SK-N-SH (cell line): Measurements from ENCODE around the gene SPSB1. TPM values are rescaled to one million over a fixed set of nuclear protein-coding genes. Genes with fewer than 3 reads are reported as not detected.

Experiments used
- CTCF ChIA-PET: fragments of 300-600, 350-600 bp; formaldehyde crosslinking; extraction: SDS; loops from one replicate; lab custom pipeline; 2021; lab: Yijun Ruan, JAX
- POLR2A ChIA-PET: fragments of 350-600 bp; sonication (Branson Sonifier 250); formaldehyde crosslinking; extraction: SDS; loops from one replicate; lab custom pipeline; 2020; ENCODE audit warnings: antibody characterized with exemption, inconsistent platforms; lab: Yijun Ruan, JAX
- DNase-seq: peaks from one replicate; pipeline ENCODE4 v3.0.0; 2012
- H2AFZ ChIP-seq: fragments of 200-600 bp; sonication (generic); 2 replicates; pipeline ENCODE4 v1.8.1; 2016; ENCODE audit warnings: antibody characterized with exemption, mild to moderate bottlenecking, low read depth
- H3F3A ChIP-seq: fragments of 200-600 bp; sonication (generic); replicated peaks from 2 replicates; pipeline ENCODE3; 2016; ENCODE audit warnings: antibody characterized with exemption, mild to moderate bottlenecking; ENCODE audit not compliant: insufficient read depth
- H3K27ac ChIP-seq, 2 experiments: fragments of 200-500 bp in 1 of 2; fragments of 200-600 bp in 1 of 2; sonication (Bioruptor generic) in 1 of 2; sonication (generic), shearing (Covaris generic) in 1 of 2; 2 replicates each; pipeline versions ENCODE4 v1.5.1 to v1.6.1; 2014 to 2016; ENCODE audit warnings: low read depth in 2 of 2, inconsistent platforms in 1 of 2, low read length in 1 of 2, mild to moderate bottlenecking in 1 of 2, mixed read lengths in 1 of 2
- H3K27me3 ChIP-seq: fragments of 200-600 bp; sonication (generic), shearing (Covaris generic); 2 replicates; pipeline ENCODE4 v1.6.1; 2016; ENCODE audit warnings: mixed run types; ENCODE audit not compliant: insufficient read depth
- H3K36me3 ChIP-seq, 2 experiments: fragments of 200-500 bp in 1 of 2; fragments of 200-600 bp in 1 of 2; sonication (Bioruptor generic) in 1 of 2; sonication (generic) in 1 of 2; replicated peaks in 1 of 2; 2 replicates each; pipeline versions ENCODE3 to v1.5.1; 2014 to 2016; ENCODE audit warnings: low read length in 1 of 2, mild to moderate bottlenecking in 1 of 2; ENCODE audit not compliant: insufficient read depth in 2 of 2, control insufficient read depth in 1 of 2
- H3K4me1 ChIP-seq, 2 experiments: fragments of 200-500 bp in 1 of 2; fragments of 200-600 bp in 1 of 2; sonication (Bioruptor generic) in 1 of 2; sonication (generic), shearing (Covaris generic) in 1 of 2; 2 replicates each; pipeline versions ENCODE4 v1.5.1 to v1.6.1; 2014 to 2016; ENCODE audit warnings: low read depth in 1 of 2, low read length in 1 of 2, mixed run types in 1 of 2; ENCODE audit not compliant: insufficient read depth in 2 of 2, control insufficient read depth in 1 of 2
- H3K4me2 ChIP-seq: fragments of 200-600 bp; sonication (generic), shearing (Covaris generic); 2 replicates; pipeline ENCODE4 v1.6.1; 2017; ENCODE audit warnings: mixed run types
- H3K4me3 ChIP-seq, 2 experiments: fragments of 200-500 bp in 1 of 2; fragments of 200-600 bp in 1 of 2; sonication (Bioruptor generic) in 1 of 2; sonication (generic), shearing (Covaris generic) in 1 of 2; 2 replicates each; pipeline versions ENCODE4 v1.5.1 to v1.8.1; 2014 to 2016; ENCODE audit warnings: low read depth in 2 of 2, inconsistent platforms in 1 of 2, low read length in 1 of 2, mild to moderate bottlenecking in 1 of 2, mixed read lengths in 1 of 2, moderate library complexity in 1 of 2
- H3K79me2 ChIP-seq: fragments of 200-600 bp; sonication (generic); 2 replicates; pipeline ENCODE4 v1.8.1; 2017; ENCODE audit warnings: mild to moderate bottlenecking; ENCODE audit not compliant: insufficient read depth
- H3K9ac ChIP-seq: fragments of 200-600 bp; sonication (generic); 2 replicates; pipeline ENCODE4 v1.6.1; 2017; ENCODE audit warnings: mixed run types
- H3K9me2 ChIP-seq: fragments of 200-600 bp; sonication (generic); 2 replicates; pipeline ENCODE4 v1.6.1; 2017; ENCODE audit warnings: mixed run types
- H3K9me3 ChIP-seq: fragments of 200-600 bp; sonication (generic); 2 replicates; pipeline ENCODE4 v1.6.1; 2017; ENCODE audit warnings: mixed run types, mild to moderate bottlenecking, moderate library complexity
- H4K20me1 ChIP-seq: fragments of 200-600 bp; sonication (generic); 2 replicates; pipeline ENCODE4 v1.6.1; 2017; ENCODE audit warnings: mild to moderate bottlenecking, mixed run types; ENCODE audit not compliant: insufficient read depth
- CHD2 ChIP-seq: fragments of 150-350 bp; IDR thresholded peaks from 2 replicates; pipeline ENCODE4 v1.6.1; 2018; ENCODE audit warnings: low read length; ENCODE audit not compliant: partially characterized antibody
- ELF1 ChIP-seq: IDR thresholded peaks from 2 replicates; pipeline ENCODE4 v1.4.0; 2012
- EP300 ChIP-seq, 2 experiments: IDR thresholded peaks; 2 replicates each; pipeline versions ENCODE4 v1.4.0 to v1.6.1; 2012; ENCODE audit warnings: borderline replicate concordance in 1 of 2, low read depth in 1 of 2, low read length in 1 of 2
- EZH2phosphoT487 ChIP-seq: fragments of 200-600 bp; sonication (generic); IDR thresholded peaks from 2 replicates; pipeline ENCODE4 v1.6.1; 2017; ENCODE audit warnings: low read depth, mixed run types, mild to moderate bottlenecking, antibody characterized with exemption, moderate library complexity, borderline replicate concordance
- FOXJ3 ChIP-seq: sonication (generic); formaldehyde crosslinking; IDR thresholded peaks from 2 replicates; pipeline ENCODE4 v1.5.1; 2020; ENCODE audit warnings: mild to moderate bottlenecking, missing genetic modification reagents
- GATA2 ChIP-seq: sonication (generic); formaldehyde crosslinking; IDR thresholded peaks from 2 replicates; pipeline ENCODE4 v1.5.0; 2020; ENCODE audit warnings: mild to moderate bottlenecking, missing genetic modification reagents
- JUND ChIP-seq: IDR thresholded peaks from 2 replicates; pipeline ENCODE4 v1.4.0; 2012
- NRF1 ChIP-seq: IDR thresholded peaks from 2 replicates; pipeline ENCODE4 v1.6.1; 2012; ENCODE audit warnings: low read depth, mild to moderate bottlenecking, low read length
- POLR2AphosphoS5 ChIP-seq: IDR thresholded peaks from 2 replicates; pipeline ENCODE4 v1.6.1; 2012; ENCODE audit warnings: low read depth, low read length
- RAD21 ChIP-seq: IDR thresholded peaks from 2 replicates; pipeline ENCODE4 v1.6.1; 2012; ENCODE audit warnings: mild to moderate bottlenecking, low read length
- RCOR1 ChIP-seq: fragments of 150-350 bp; IDR thresholded peaks from 2 replicates; pipeline ENCODE4 v1.6.1; 2017; ENCODE audit warnings: antibody characterized with exemption, low read length
- RFX5 ChIP-seq: IDR thresholded peaks from 2 replicates; pipeline ENCODE4 v1.6.1; 2012; ENCODE audit warnings: mild to moderate bottlenecking, improper control_type of control experiment, low read length
- SIN3A ChIP-seq: IDR thresholded peaks from 2 replicates; pipeline ENCODE4 v1.6.1; 2012; ENCODE audit warnings: low read depth, mild to moderate bottlenecking, low read length, moderate library complexity, borderline replicate concordance
- SMC3 ChIP-seq: IDR thresholded peaks from 2 replicates; pipeline ENCODE4 v1.6.1; 2012; ENCODE audit warnings: low read depth, low read length, improper control_type of control experiment
- TAF1 ChIP-seq: IDR thresholded peaks from 2 replicates; pipeline ENCODE4 v1.6.1; 2012; ENCODE audit warnings: low read depth, mild to moderate bottlenecking, low read length, moderate library complexity, borderline replicate concordance
- TEAD4 ChIP-seq: IDR thresholded peaks from 2 replicates; pipeline ENCODE4 v1.4.0; 2012; ENCODE audit warnings: mild to moderate bottlenecking, borderline replicate concordance; ENCODE audit not compliant: insufficient read depth
- YY1 ChIP-seq: IDR thresholded peaks from 2 replicates; pipeline ENCODE4 v1.4.0; 2012; ENCODE audit warnings: low read depth, mild to moderate bottlenecking
- WGBS: methylation state at CpG from one replicate; pipeline ENCODE4 v1.1.6; 2017; ENCODE audit warnings: low lambda C conversion rate; 5-methylcytosine and 5-hydroxymethylcytosine counted together
- polyA plus RNA-seq, 3 experiments: library from polyadenylated mRNA; depleted of rRNA; stranded (reverse); fragments of >200 nt; gene quantifications; 2 replicates each; pipeline ENCODE4 v1.2.3, GENCODE V29; 2012
- TF ChIP-seq, protein P1 (sequence below): fragments of 150-350 bp; IDR thresholded peaks from 2 replicates; pipeline ENCODE4 v1.6.1; 2016; ENCODE audit warnings: mild to moderate bottlenecking, low read depth, low read length
- TF ChIP-seq, protein P2 (sequence below): IDR thresholded peaks from 2 replicates; pipeline ENCODE4 v1.4.0; 2012; ENCODE audit warnings: low read depth, borderline replicate concordance
- TF ChIP-seq, protein P3 (sequence below): IDR thresholded peaks from 2 replicates; pipeline ENCODE4 v1.4.0; 2012; ENCODE audit warnings: low read depth

SPSB1 gene
- polyA plus RNA-seq, 1 of the 3 experiments (the other 2 are of a cell fraction), result 9.2 TPM

DNA sequence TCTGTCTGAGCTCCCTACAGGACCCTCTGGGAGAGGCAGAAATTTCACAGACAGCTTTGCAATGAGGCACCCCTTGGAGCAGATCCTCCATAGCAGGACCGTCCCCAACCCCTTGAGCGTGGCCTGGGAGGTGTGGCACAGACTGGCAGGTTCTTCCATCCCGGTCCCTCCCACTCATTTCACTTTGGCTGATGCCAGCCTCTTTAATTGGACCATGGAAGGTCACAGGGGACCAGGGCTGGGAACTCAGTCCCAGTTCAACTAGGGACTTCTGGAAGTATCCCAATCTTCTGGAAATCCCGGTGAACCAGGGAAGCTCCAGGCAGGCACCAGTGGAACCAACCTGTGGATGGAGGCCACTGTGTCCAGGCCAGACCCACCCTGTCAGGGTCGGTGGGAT is 83.7 kb downstream of the SPSB1 start (continued):
- TF ChIP-seq, protein P1, sequence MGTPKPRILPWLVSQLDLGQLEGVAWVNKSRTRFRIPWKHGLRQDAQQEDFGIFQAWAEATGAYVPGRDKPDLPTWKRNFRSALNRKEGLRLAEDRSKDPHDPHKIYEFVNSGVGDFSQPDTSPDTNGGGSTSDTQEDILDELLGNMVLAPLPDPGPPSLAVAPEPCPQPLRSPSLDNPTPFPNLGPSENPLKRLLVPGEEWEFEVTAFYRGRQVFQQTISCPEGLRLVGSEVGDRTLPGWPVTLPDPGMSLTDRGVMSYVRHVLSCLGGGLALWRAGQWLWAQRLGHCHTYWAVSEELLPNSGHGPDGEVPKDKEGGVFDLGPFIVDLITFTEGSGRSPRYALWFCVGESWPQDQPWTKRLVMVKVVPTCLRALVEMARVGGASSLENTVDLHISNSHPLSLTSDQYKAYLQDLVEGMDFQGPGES, result no peak
- TF ChIP-seq EZH2phosphoT487, result no peak
- TF ChIP-seq RFX5, result no peak
- no peak for TF ChIP-seq CHD2

DNA sequence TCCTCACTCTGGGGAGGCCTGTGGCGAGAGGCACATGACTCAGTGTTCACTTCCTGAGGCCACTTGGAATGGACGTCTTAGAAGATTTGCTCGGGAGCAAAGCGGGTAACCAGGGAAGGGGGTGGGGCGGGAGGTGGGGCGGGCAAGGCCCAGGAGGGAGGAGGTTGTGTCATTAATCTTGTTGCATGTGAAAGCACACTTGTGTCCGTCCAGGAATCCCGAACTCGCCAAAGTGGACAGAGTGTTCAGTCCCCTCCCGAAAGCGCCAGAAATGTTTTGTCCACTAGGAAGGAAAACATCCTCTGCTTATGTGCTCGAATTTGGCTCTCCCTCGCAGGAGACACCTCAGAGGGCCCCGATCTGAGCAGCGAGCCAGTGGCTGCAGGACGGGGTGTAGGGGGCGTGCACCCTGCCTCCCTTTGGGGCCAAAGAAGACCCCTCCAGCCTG is 84.2 kb downstream of the SPSB1 start:
- no peaks in the 10 kb centered on the region for H3K9me3 ChIP-seq
- H3K4me1 ChIP-seq, result peaks cover 0 to 4% of the 10 kb centered on the region in 2 experiments; a peak in 1 of 4 replicates
- no peaks in the 10 kb centered on the region for H3K27me3 ChIP-seq
- H3F3A ChIP-seq, result no peaks in the 10 kb centered on the region
- ChIA-PET CTCF (interaction anchor here (0.5 kb wide), 1 partner anchor 142 kb away, joined by 3 read pairs; the partner anchor contains the start of gene H6PD), POLR2A (interaction anchor here (0.6 kb wide), 1 partner anchor 82 kb away, joined by 3 read pairs; no protein-coding TSS in a partner anchor)
- no peak overlapping the region for H3K4me3 ChIP-seq
- no peaks in the 10 kb centered on the region for H4K20me1 ChIP-seq
- H3K36me3 ChIP-seq, result no peaks in the 10 kb centered on the region
- DNase-seq, result no peak
- H2AFZ ChIP-seq, result no peak overlapping the region
- WGBS, result 84% methylated on average over 10 of the region's 17 CpGs
- no peak overlapping the region for H3K27ac ChIP-seq
- no peaks in the 10 kb centered on the region for H3K79me2 ChIP-seq
- no peaks in the 10 kb centered on the region for H3K9me2 ChIP-seq
- no peak for TF ChIP-seq SMC3
- no peak overlapping the region for H3K4me2 ChIP-seq
- no peak overlapping the region for H3K9ac ChIP-seq

DNA sequence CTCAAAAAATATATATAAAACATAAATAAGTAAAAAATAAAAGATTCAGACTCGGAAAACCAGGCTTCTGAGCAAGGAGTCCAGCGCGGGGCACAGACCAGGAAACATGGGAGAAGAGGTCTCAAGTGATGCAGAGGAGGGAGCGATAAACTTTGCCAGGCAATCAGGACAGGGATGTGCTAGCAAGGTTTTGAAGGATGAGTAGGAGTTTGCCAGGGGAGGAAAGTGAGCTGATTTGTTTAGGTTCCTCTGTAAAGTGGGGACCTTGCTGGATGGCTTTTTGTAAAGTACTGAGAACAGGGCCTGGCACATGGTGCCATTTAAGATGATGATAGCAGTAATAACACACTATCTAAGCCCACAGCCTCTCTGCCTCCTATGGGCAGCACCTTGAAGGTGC is 86.1 kb downstream of the SPSB1 start:
- POLR2A ChIA-PET, result no interaction called here
- CTCF ChIA-PET, result interaction anchor here (1.0 to 1.1 kb wide), 3 partner anchors 19 to 90 kb away, joined by 3 to 5 read pairs (median 4); no protein-coding TSS in a partner anchor
- H3K4me2 ChIP-seq, result no peak overlapping the region

More for the DNA sequence above, 86.1 kb downstream of the SPSB1 start:
- Histone ChIP-seq H4K20me1 (no peaks in the 10 kb centered on the region), H3K79me2 (no peaks in the 10 kb centered on the region), H3K9ac (no peak overlapping the region), H3K4me1 (no peaks in the 10 kb centered on the region), H3K9me2 (no peaks in the 10 kb centered on the region)
- 95% methylated on average over 4 of the region's 4 CpGs for WGBS
- TF ChIP-seq, protein P2, sequence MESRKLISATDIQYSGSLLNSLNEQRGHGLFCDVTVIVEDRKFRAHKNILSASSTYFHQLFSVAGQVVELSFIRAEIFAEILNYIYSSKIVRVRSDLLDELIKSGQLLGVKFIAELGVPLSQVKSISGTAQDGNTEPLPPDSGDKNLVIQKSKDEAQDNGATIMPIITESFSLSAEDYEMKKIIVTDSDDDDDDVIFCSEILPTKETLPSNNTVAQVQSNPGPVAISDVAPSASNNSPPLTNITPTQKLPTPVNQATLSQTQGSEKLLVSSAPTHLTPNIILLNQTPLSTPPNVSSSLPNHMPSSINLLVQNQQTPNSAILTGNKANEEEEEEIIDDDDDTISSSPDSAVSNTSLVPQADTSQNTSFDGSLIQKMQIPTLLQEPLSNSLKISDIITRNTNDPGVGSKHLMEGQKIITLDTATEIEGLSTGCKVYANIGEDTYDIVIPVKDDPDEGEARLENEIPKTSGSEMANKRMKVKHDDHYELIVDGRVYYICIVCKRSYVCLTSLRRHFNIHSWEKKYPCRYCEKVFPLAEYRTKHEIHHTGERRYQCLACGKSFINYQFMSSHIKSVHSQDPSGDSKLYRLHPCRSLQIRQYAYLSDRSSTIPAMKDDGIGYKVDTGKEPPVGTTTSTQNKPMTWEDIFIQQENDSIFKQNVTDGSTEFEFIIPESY, result no peak
- no peak for TF ChIP-seq RFX5
- TF ChIP-seq JUND, result no peak
- no peak for TF ChIP-seq EP300 (IDR thresholded peaks at IDR 0.05; ENCODE audit: borderline replicate concordance in 1 of 2, low read depth in 1 of 2, low read length in 1 of 2)
- TF ChIP-seq, protein P1, result no peak
- no peak for TF ChIP-seq FOXJ3 (CRISPR knock-in tag)
- TF ChIP-seq GATA2 (CRISPR knock-in tag), result no peak
- no peak for TF ChIP-seq RAD21
- TF ChIP-seq, protein P3, sequence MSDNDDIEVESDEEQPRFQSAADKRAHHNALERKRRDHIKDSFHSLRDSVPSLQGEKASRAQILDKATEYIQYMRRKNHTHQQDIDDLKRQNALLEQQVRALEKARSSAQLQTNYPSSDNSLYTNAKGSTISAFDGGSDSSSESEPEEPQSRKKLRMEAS, result no peak
- no peak for TF ChIP-seq TEAD4
- no peak for TF ChIP-seq YY1
- TF ChIP-seq NRF1, result no peak
- TF ChIP-seq SIN3A, result no peak
- TF ChIP-seq POLR2AphosphoS5, result no peak
- no peak for TF ChIP-seq TAF1
- no peak for TF ChIP-seq RCOR1
- no peak for TF ChIP-seq ELF1
- TF ChIP-seq, all 33 proteins: peak for 0
- H3K36me3 ChIP-seq, result no peaks in the 10 kb centered on the region
- no peaks in the 10 kb centered on the region for H3F3A ChIP-seq
- no peak overlapping the region for H2AFZ ChIP-seq
- H3K27me3 ChIP-seq, result no peaks in the 10 kb centered on the region
- no peaks in the 10 kb centered on the region for H3K9me3 ChIP-seq
- no peak for DNase-seq
- H3K27ac ChIP-seq, result no peak overlapping the region
- no peak overlapping the region for H3K4me3 ChIP-seq
